ENCODE data around the gene PI4KB.

DNA sequence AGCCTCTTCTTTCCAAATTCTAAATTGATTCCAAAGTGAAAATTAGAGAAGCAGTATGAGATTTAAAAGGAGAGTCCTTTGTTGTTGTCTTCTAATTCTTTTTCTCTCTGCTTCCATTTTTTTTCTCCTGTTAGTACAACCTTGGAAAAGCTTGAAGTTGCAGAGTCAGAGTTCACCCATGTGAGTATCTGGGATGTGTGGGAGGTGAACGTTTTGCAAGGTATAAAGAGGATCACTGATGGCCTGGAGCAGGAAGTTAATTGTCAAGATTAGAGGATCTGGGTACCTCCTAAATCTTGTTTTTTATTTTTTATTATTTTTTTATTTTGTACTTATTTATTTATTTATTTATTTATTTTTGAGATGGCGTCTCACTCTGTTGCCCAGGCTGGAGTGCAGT is 80.4 kb downstream of the PI4KB start:
- no peak for TF ChIP-seq RBBP5 (IDR thresholded peaks at IDR 0.05; ENCODE audit: borderline replicate concordance, insufficient read depth, low read length, poor library complexity, severe bottlenecking)
- TF ChIP-seq FOS (IDR thresholded peaks at IDR 0.05; ENCODE audit: extremely low read depth, insufficient read length), result no peak
- no peak for TF ChIP-seq ZNF274 (IDR thresholded peaks at IDR 0.05; ENCODE audit: borderline replicate concordance, low read depth, low read length)
- TF ChIP-seq, protein P1, sequence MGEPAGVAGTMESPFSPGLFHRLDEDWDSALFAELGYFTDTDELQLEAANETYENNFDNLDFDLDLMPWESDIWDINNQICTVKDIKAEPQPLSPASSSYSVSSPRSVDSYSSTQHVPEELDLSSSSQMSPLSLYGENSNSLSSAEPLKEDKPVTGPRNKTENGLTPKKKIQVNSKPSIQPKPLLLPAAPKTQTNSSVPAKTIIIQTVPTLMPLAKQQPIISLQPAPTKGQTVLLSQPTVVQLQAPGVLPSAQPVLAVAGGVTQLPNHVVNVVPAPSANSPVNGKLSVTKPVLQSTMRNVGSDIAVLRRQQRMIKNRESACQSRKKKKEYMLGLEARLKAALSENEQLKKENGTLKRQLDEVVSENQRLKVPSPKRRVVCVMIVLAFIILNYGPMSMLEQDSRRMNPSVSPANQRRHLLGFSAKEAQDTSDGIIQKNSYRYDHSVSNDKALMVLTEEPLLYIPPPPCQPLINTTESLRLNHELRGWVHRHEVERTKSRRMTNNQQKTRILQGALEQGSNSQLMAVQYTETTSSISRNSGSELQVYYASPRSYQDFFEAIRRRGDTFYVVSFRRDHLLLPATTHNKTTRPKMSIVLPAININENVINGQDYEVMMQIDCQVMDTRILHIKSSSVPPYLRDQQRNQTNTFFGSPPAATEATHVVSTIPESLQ (CRISPR knock-in tag; IDR thresholded peaks at IDR 0.05), result no peak
- TF ChIP-seq, protein P2, sequence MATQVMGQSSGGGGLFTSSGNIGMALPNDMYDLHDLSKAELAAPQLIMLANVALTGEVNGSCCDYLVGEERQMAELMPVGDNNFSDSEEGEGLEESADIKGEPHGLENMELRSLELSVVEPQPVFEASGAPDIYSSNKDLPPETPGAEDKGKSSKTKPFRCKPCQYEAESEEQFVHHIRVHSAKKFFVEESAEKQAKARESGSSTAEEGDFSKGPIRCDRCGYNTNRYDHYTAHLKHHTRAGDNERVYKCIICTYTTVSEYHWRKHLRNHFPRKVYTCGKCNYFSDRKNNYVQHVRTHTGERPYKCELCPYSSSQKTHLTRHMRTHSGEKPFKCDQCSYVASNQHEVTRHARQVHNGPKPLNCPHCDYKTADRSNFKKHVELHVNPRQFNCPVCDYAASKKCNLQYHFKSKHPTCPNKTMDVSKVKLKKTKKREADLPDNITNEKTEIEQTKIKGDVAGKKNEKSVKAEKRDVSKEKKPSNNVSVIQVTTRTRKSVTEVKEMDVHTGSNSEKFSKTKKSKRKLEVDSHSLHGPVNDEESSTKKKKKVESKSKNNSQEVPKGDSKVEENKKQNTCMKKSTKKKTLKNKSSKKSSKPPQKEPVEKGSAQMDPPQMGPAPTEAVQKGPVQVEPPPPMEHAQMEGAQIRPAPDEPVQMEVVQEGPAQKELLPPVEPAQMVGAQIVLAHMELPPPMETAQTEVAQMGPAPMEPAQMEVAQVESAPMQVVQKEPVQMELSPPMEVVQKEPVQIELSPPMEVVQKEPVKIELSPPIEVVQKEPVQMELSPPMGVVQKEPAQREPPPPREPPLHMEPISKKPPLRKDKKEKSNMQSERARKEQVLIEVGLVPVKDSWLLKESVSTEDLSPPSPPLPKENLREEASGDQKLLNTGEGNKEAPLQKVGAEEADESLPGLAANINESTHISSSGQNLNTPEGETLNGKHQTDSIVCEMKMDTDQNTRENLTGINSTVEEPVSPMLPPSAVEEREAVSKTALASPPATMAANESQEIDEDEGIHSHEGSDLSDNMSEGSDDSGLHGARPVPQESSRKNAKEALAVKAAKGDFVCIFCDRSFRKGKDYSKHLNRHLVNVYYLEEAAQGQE (IDR thresholded peaks at IDR 0.05; ENCODE audit: borderline replicate concordance), result no peak
- TF ChIP-seq, protein P2 (CRISPR knock-in tag; IDR thresholded peaks at IDR 0.05; ENCODE audit: low read depth), result no peak
- TF ChIP-seq, protein P3, sequence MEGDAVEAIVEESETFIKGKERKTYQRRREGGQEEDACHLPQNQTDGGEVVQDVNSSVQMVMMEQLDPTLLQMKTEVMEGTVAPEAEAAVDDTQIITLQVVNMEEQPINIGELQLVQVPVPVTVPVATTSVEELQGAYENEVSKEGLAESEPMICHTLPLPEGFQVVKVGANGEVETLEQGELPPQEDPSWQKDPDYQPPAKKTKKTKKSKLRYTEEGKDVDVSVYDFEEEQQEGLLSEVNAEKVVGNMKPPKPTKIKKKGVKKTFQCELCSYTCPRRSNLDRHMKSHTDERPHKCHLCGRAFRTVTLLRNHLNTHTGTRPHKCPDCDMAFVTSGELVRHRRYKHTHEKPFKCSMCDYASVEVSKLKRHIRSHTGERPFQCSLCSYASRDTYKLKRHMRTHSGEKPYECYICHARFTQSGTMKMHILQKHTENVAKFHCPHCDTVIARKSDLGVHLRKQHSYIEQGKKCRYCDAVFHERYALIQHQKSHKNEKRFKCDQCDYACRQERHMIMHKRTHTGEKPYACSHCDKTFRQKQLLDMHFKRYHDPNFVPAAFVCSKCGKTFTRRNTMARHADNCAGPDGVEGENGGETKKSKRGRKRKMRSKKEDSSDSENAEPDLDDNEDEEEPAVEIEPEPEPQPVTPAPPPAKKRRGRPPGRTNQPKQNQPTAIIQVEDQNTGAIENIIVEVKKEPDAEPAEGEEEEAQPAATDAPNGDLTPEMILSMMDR (IDR thresholded peaks at IDR 0.05 in 2 of 3, conservative IDR thresholded peaks at IDR 0.05 in 1 of 3; ENCODE audit: insufficient read depth in 2 of 3, low read depth in 1 of 3, low read length in 3 of 3), result no peak
